Activated CD8-positive, alpha-beta T cell treated with anti-CD3 and anti-CD28 coated beads for 36 hours (primary cell): ENCODE measurements around the gene LYRM4. TPM values are rescaled to one million over a fixed set of nuclear protein-coding genes. Genes with fewer than 3 reads are reported as not detected.

ENCODE experiments used
- ATAC-seq: fragments of 200-7000 bp; cut with Tn5 transposase; one replicate; pipeline ENCODE4 v1.10.0; 2021; ENCODE audit warnings: mild to moderate bottlenecking, moderate library complexity
- CTCF ChIA-PET: fragments of 350-600 bp; sonication (Branson Sonifier 250); formaldehyde crosslinking; loops from one replicate; lab custom pipeline; 2021; ENCODE audit warnings: antibody characterized with exemption; lab: Charles Lee
- POLR2A ChIA-PET: fragments of 350-600 bp; sonication (Branson Sonifier 250); formaldehyde crosslinking; loops from one replicate; lab custom pipeline; 2021; ENCODE audit warnings: antibody characterized with exemption; lab: Charles Lee
- DNase-seq: peaks from one replicate; pipeline ENCODE4 v3.0.0-alpha.2; 2020
- H3K27ac Mint-ChIP-seq: one replicate; pipeline ENCODE4 v1.8.0; 2021; ENCODE audit warnings: mild to moderate bottlenecking, mixed read lengths
- H3K27me3 Mint-ChIP-seq: one replicate; pipeline ENCODE4 v1.8.0; 2021; ENCODE audit warnings: mixed read lengths
- H3K36me3 Mint-ChIP-seq: one replicate; pipeline ENCODE4 v1.8.0; 2021; ENCODE audit warnings: low read depth, mixed read lengths
- H3K4me1 Mint-ChIP-seq: one replicate; pipeline ENCODE4 v1.8.0; 2021; ENCODE audit warnings: low read depth, mixed read lengths
- H3K4me3 Mint-ChIP-seq: one replicate; pipeline ENCODE4 v1.8.0; 2021; ENCODE audit warnings: mild to moderate bottlenecking, moderate library complexity, mixed read lengths
- H3K9me3 Mint-ChIP-seq: one replicate; pipeline ENCODE4 v1.8.0; 2021; ENCODE audit warnings: mixed read lengths
- intact Hi-C: fragments of 100-400 bp; cut with micrococcal nuclease; formaldehyde crosslinking; loops from one replicate; pipeline ENCODE4 v1.10.0; 2022
- total RNA-seq, 2 experiments: library from RNA; stranded (reverse); gene quantifications; one replicate each; pipeline ENCODE4 v1.2.3, GENCODE V29; 2021
- TF ChIP-seq, protein P1 (sequence below): fragments of 200-600 bp; IDR thresholded peaks from one replicate; pipeline ENCODE4 v1.8.0; 2022; ENCODE audit warnings: antibody characterized with exemption, mild to moderate bottlenecking

The LYRM4 gene
- total RNA-seq, 2 experiments from 2014 or later, result 43.5 to 50.6 TPM

DNA sequence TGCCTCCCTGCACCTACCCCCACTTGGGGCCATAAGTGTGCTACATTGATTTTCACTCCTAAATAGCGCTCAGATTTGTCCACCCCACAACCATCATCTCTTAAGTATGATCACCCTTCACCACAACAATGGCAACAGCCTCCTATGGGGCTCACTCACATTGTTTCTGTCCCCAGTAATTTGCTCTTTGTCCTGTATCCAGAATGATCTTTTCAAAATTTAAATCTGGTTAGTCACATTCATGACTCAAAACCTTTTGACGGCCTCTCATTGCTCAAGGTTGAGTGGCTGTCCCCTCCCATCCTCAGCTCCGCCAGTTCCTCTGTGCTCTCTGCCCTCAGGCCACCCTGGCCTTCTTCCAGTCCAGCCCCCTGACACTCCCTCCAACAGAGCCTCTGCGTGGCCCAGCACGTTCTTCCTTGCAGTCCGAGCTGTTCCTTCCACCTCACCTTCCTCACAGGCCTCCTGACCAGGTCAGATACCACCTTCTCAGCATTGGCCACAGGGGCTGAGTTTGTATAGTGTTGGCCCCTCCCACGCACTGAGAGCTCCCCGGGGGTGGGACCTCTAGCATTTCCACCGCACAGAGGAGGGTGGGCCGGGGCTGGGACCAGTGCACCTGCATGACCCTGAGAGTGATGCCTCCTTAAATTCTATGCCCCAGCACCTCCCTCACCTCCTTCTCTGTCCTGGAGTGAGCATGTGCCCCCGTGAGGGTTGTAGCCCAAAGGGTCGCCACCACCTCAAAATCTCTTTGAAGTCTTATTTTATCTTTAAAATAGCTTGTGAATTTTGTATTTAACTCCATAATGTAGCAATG lies 178.1 kb downstream of the LYRM4 start:
- DNase-seq, result no peak
- Mint-ChIP-seq H3K4me1 (peaks cover 2% of the 10 kb centered on the region), H3K27me3 (peaks cover 30% of the 10 kb centered on the region), H3K9me3 (no peaks in the 10 kb centered on the region), H3K4me3 (no peak overlapping the region), H3K36me3 (no peaks in the 10 kb centered on the region), H3K27ac (no peak overlapping the region)
- ChIA-PET CTCF (no interaction called here), POLR2A (no interaction called here)
- ATAC-seq, result no peak
- TF ChIP-seq, protein P1, sequence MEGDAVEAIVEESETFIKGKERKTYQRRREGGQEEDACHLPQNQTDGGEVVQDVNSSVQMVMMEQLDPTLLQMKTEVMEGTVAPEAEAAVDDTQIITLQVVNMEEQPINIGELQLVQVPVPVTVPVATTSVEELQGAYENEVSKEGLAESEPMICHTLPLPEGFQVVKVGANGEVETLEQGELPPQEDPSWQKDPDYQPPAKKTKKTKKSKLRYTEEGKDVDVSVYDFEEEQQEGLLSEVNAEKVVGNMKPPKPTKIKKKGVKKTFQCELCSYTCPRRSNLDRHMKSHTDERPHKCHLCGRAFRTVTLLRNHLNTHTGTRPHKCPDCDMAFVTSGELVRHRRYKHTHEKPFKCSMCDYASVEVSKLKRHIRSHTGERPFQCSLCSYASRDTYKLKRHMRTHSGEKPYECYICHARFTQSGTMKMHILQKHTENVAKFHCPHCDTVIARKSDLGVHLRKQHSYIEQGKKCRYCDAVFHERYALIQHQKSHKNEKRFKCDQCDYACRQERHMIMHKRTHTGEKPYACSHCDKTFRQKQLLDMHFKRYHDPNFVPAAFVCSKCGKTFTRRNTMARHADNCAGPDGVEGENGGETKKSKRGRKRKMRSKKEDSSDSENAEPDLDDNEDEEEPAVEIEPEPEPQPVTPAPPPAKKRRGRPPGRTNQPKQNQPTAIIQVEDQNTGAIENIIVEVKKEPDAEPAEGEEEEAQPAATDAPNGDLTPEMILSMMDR, result no peak
- intact Hi-C loops, result no loop called here

DNA sequence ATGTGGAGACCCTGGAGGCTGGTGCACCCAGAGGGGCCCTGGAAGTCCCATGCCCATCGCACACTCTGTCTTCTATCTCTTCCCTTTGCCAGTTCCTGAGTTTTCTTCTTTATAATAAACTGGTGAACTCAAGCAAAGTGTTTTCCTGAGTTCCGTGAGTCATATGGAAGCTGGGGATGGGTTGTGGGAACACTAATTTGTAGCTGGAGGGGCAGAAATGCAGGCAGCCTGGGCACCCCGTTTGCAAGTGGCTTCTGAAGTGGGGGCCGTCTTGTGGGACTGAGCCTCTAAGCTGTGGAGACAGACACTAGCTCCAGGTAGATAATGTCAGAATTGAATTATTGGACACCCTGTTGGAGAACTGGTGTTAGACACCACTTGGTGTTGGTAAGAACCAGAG lies 178.8 kb downstream of the LYRM4 start:
- peaks cover 2% of the 10 kb centered on the region for H3K4me1 Mint-ChIP-seq
- DNase-seq (no peak), ATAC-seq (no peak)
- intact Hi-C loops, result no loop called here
- H3K27me3 Mint-ChIP-seq, result peaks cover 23% of the 10 kb centered on the region
- no peak overlapping the region for H3K4me3 Mint-ChIP-seq
- POLR2A ChIA-PET, result no interaction called here
- no peak overlapping the region for H3K27ac Mint-ChIP-seq
- TF ChIP-seq, protein P1, result no peak
- H3K9me3 Mint-ChIP-seq, result no peaks in the 10 kb centered on the region
- CTCF ChIA-PET, result no interaction called here
- H3K36me3 Mint-ChIP-seq, result no peaks in the 10 kb centered on the region

DNA sequence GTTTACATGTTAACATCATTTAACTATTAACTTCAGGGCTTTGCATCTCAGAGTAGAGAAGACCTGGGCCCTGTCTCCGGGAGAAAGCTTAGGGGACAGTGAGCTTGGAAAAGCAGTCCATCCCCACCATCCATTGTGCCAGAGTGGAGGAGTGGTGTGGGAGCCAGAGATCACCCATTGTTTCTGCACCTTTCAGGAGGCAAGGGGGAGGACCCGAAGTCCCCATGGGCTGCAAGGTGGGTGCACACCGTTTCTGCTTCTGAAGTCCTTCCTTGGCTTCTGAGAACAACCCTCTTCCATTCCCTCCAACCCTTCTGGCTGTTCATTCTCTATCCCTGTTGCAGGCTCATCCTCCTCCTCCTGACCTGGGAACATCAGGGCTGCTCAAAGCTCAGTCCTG lies 179.6 kb downstream of the LYRM4 start:
- ChIA-PET POLR2A (no interaction called here), CTCF (no interaction called here)
- ATAC-seq, result no peak
- H3K9me3 Mint-ChIP-seq, result no peaks in the 10 kb centered on the region
- DNase-seq, result no peak
- TF ChIP-seq, protein P1, result no peak
- peaks cover 2% of the 10 kb centered on the region for H3K4me1 Mint-ChIP-seq
- H3K27ac Mint-ChIP-seq, result no peak overlapping the region
- intact Hi-C loops, result no loop called here
- H3K27me3 Mint-ChIP-seq, result peaks cover 15% of the 10 kb centered on the region
- H3K4me3 Mint-ChIP-seq, result no peak overlapping the region
- H3K36me3 Mint-ChIP-seq, result no peaks in the 10 kb centered on the region

DNA sequence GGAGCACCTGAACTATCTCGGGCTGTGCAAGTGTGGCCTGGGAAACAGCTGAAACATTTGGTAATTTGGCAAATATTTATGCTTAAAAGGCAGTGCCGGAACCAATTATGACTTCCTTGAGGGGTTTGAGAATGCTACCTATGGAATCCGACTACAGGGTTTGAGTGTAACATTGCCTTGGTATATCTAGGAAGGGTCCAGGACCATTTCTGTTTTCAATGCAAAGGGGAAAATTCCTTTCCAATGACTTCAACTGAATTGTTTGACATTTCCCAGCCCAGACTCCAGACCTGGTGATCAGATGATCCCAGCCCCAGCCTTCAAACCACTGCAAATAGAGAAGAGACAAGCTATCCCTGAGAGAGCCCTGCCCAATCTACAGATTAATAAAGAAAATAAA lies 180.2 kb downstream of the LYRM4 start:
- H3K4me1 Mint-ChIP-seq, result peaks cover 2% of the 10 kb centered on the region
- peaks cover 16% of the 10 kb centered on the region for H3K27me3 Mint-ChIP-seq
- CTCF ChIA-PET, result no interaction called here
- no peaks in the 10 kb centered on the region for H3K9me3 Mint-ChIP-seq
- POLR2A ChIA-PET, result no interaction called here
- ATAC-seq, result no peak
- intact Hi-C loops, result no loop called here
- DNase-seq, result no peak
- no peaks in the 10 kb centered on the region for H3K36me3 Mint-ChIP-seq
- H3K4me3 Mint-ChIP-seq, result no peak overlapping the region
- TF ChIP-seq, protein P1, result no peak
- H3K27ac Mint-ChIP-seq, result no peak overlapping the region

DNA sequence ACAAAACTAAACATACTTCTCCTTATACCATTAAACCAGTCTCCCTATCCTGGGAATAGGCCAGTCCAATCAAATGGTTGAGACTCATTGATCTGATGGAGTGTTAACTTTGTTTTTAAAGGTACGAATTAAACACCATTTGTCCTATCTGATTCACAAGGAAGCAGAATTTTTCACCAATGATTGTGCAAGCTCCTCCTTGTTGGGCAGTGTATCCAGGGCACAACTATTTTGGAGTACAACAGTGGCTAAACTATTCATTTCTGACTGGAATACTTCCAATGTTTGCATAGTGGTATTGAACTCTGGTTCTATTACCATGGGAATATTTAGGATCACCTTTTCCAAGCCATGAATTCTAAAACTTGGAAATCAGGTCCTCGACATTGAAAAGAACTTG lies 181.1 kb downstream of the LYRM4 start:
- intact Hi-C loops, result no loop called here
- DNase-seq (no peak), ATAC-seq (no peak)
- CTCF ChIA-PET, result no interaction called here
- Mint-ChIP-seq H3K27me3 (peaks cover 14% of the 10 kb centered on the region), H3K36me3 (no peaks in the 10 kb centered on the region), H3K4me3 (no peak overlapping the region), H3K9me3 (no peaks in the 10 kb centered on the region), H3K27ac (no peak overlapping the region), H3K4me1 (peaks cover under 1% of the 10 kb centered on the region)
- TF ChIP-seq, protein P1, result no peak
- POLR2A ChIA-PET, result no interaction called here
